ENCODE data around the gene SCRT2.

Gene SCRT2

DNA sequence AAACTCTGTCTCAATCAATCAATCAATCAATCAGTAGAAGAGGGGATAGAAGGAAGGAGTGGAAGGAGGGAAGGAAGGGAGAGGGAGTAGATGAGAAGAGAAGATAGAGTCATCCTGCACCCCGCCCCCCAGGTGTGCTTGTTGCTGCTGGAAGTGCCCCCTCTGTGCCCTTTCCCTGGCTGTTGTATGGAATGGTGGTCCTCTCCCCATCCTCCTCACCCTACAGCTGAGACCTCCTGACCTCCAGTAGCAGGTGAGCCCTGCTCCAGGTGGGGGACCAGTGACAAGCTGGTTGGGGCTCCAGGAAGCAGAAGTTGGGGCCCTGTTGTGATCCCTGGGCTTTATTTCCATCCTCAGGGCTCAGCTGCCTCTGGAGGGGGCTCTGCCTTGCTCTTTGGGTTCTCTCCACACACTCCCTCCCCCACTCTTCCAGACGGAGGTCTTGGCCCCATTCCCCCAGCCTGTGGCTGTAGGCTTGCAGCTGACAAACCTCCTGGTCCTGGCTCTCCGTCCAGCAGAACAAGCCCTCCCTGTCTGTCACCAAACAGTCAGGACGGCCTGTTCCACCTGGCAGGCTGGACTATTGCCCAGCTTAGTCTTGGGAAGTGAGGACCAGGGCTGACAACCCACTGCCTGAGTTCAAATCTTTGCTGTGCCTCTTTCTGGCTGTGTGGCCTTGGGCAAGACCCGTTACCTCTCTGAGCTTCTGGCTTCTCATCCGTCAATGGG is 26.0 kb upstream of the SCRT2 start:
- H3K4me3 ChIP-seq (ENCODE audit: low read length): no peak overlapping the region
- TF ChIP-seq, protein P1, sequence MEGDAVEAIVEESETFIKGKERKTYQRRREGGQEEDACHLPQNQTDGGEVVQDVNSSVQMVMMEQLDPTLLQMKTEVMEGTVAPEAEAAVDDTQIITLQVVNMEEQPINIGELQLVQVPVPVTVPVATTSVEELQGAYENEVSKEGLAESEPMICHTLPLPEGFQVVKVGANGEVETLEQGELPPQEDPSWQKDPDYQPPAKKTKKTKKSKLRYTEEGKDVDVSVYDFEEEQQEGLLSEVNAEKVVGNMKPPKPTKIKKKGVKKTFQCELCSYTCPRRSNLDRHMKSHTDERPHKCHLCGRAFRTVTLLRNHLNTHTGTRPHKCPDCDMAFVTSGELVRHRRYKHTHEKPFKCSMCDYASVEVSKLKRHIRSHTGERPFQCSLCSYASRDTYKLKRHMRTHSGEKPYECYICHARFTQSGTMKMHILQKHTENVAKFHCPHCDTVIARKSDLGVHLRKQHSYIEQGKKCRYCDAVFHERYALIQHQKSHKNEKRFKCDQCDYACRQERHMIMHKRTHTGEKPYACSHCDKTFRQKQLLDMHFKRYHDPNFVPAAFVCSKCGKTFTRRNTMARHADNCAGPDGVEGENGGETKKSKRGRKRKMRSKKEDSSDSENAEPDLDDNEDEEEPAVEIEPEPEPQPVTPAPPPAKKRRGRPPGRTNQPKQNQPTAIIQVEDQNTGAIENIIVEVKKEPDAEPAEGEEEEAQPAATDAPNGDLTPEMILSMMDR (IDR thresholded peaks at IDR 0.05; ENCODE audit: insufficient read depth, low read depth, low read length, missing control alignments): no peak
- no peak for DNase-seq (ENCODE audit: low read depth)

DNA sequence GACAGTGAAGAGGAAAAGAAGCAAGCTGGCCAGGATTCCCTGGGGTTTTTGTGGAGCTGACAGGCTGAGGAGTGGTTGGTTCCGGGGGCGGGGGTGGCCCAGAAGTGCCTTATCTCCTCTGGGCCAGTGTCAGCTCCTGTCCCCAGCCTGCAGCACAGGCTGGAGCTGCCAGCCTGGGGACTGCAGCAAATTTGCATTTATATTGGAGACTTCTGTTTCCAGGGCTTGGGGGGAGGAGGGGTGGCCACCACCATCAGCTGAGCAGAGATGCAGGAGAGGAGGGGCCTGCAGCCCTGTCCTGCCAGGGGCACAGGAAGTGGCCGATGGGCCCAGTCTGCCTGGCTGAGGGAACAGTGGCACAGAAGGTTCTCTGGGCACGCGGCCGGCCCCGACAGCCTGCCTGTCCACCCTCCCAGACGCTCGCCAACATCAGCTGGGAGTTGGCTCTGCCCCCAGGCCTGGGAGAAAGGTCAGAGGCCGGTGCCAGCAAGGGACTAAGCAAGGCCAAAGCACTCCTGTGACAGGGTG is 24.3 kb upstream of the SCRT2 start:
- DNase-seq (ENCODE audit: low read depth): no peak
- no peak overlapping the region for H3K4me3 ChIP-seq (ENCODE audit: low read length)
- TF ChIP-seq, protein P1 (IDR thresholded peaks at IDR 0.05; ENCODE audit: insufficient read depth, low read depth, low read length, missing control alignments): no peak

DNA sequence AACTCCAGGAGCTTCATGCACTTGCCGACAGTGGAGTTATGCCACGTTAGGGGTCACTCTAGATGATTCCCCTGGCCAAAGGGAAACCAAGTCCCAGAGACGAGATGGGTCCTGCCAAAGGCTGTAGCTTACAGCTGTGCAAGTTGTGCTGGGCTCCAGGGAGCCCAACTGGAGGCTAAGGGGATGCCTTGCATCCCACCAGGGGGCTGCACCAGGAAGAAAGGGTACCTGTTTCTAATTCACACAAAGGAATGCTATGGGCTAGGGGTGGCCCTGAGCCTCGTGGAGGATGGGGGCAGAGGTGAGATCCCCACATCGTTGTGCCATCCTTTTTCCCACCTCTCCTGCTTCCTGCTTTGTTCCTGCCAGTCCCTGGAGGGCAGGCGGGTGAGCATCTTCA is 23.7 kb upstream of the SCRT2 start:
- H3K4me3 ChIP-seq (ENCODE audit: low read length): no peak overlapping the region
- no peak for DNase-seq (ENCODE audit: low read depth)
- TF ChIP-seq, protein P1 (IDR thresholded peaks at IDR 0.05; ENCODE audit: insufficient read depth, low read depth, low read length, missing control alignments): no peak

DNA sequence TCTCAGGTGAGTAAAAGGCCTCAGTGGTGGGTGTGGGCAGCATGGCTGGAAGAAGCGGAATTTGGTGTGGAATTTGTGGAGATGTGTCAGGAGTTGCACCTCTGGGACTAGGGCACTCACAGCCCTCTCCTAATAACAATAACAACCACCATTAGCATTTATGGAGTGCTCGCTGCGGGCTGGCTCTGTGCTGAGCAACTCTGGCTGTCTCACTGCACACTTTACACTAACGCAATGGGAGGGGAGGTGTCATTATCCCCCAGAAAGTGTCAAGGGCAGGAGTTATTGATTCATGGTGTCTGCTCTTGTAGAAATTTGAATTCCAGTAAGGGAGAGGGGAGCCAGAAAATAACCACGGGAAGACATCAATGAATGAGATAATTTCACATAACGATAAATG is 22.7 kb upstream of the SCRT2 start:
- no peak for DNase-seq (ENCODE audit: low read depth)
- TF ChIP-seq, protein P1 (IDR thresholded peaks at IDR 0.05; ENCODE audit: insufficient read depth, low read depth, low read length, missing control alignments): no peak
- no peak overlapping the region for H3K4me3 ChIP-seq (ENCODE audit: low read length)

DNA sequence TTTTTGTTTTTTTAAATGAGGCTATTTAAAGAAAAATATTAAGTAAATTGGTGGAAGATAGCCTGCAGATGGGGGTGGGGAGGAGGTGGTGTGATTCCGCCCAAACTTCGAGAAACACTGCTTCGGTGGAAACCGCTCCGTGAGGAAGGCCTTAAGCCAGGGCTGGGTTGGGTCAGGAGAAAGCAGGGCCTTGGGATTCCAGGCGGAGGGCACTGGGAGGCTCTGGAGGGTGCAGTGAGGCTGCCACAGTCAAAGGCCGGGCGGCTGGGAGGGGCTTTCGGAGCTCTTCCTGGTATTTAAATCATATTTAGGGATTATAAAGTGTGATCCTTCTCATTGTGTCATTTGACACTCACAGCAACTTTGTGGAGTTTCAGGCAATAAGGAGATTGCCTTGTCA is 22.2 kb upstream of the SCRT2 start:
- TF ChIP-seq, protein P1 (IDR thresholded peaks at IDR 0.05; ENCODE audit: insufficient read depth, low read depth, low read length, missing control alignments): no peak
- H3K4me3 ChIP-seq (ENCODE audit: low read length): no peak overlapping the region
- no peak for DNase-seq (ENCODE audit: low read depth)

DNA sequence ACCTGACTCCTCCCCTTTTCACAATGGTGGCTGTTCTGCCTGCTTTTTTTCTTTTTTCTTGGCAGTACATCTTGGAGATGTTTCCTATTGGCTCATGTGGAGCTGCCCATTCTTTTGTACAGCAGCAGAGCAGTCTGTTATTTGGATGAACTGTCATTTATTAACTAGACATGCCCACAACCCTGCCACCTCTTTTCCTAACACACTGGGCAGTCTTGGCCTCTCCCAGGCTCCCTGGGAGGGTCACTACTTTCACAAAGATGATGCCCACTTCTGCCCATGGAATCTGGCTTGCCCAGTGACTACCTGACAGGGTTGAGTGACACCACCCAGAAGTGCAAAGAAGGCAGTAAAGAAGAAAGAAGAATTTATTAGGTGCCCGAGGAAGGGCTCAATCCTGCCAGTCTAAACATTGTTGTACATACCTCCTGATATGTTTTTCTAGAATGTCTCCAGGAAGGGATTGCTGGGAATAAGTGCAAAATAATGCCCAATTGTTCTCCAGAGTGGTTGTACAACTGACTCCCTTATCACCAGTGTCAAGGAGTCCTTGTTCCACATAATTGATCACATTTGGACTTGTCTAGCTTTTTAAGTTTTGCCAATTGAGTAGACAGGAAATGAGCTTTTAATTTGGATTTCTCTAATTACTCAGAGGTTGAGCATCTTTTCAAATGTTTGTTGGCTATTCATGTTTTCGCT is 19.7 kb upstream of the SCRT2 start:
- DNase-seq (ENCODE audit: low read depth): no peak
- TF ChIP-seq, protein P1 (IDR thresholded peaks at IDR 0.05; ENCODE audit: insufficient read depth, low read depth, low read length, missing control alignments): no peak
- H3K4me3 ChIP-seq (ENCODE audit: low read length): no peak overlapping the region
